CD4-positive, alpha-beta T cell (primary cell): ENCODE results near the gene ZNF775. TPM values are rescaled to one million over a fixed set of nuclear protein-coding genes. Genes with fewer than 3 reads are reported as not detected.

Experiments used
- ATAC-seq: fragments of 200-7000 bp; cut with Tn5 transposase; one replicate; pipeline ENCODE4 v1.10.0; 2022; ENCODE audit warnings: mild to moderate bottlenecking; ENCODE audit not compliant: poor library complexity
- CTCF ChIA-PET: fragments of 350-600 bp; sonication (Branson Sonifier 250); formaldehyde crosslinking; loops from one replicate; lab custom pipeline; 2021; ENCODE audit warnings: antibody characterized with exemption, inconsistent platforms; lab: Charles Lee
- POLR2A ChIA-PET: fragments of 350-600 bp; sonication (Branson Sonifier 250); formaldehyde crosslinking; loops from one replicate; lab custom pipeline; 2021; ENCODE audit warnings: antibody characterized with exemption, inconsistent platforms; lab: Charles Lee
- DNase-seq, 14 experiments: peaks; one replicate each; pipeline ENCODE4 v3.0.0-alpha.2; 2013 to 2020; ENCODE audit warnings: mixed read lengths in 2 of 14
- H3K27ac ChIP-seq, 2 donors: one replicate each; pipeline versions ENCODE4 v1.5.1 to v1.7.0; 2013; ENCODE audit warnings: low read length in 2 of 2, low read depth in 1 of 2, mild to moderate bottlenecking in 1 of 2
- H3K27me3 ChIP-seq, 2 experiments: 1 replicate in 1 of 2; 2 replicates in 1 of 2; pipeline versions ENCODE4 v1.6.1 to v1.7.0; 2013; ENCODE audit warnings: low read length in 2 of 2, control low read depth in 1 of 2, mild to moderate bottlenecking in 1 of 2, moderate library complexity in 1 of 2; ENCODE audit not compliant: insufficient read depth in 2 of 2, control insufficient read depth in 1 of 2
- H3K36me3 ChIP-seq: one replicate; pipeline ENCODE4 v1.6.1; 2013; ENCODE audit warnings: low read length, control low read depth; ENCODE audit not compliant: insufficient read depth
- H3K4me1 ChIP-seq: one replicate; pipeline ENCODE4 v1.6.1; 2013; ENCODE audit warnings: low read length, control low read depth; ENCODE audit not compliant: insufficient read depth
- H3K4me3 ChIP-seq: one replicate; pipeline ENCODE4 v1.5.1; 2013; ENCODE audit warnings: mild to moderate bottlenecking, low read length, moderate library complexity
- H3K9me3 ChIP-seq, 2 experiments: 1 replicate in 1 of 2; 2 replicates in 1 of 2; pipeline versions ENCODE4 v1.6.1 to v1.7.0; 2013; ENCODE audit warnings: low read length in 2 of 2, mild to moderate bottlenecking in 2 of 2, control low read depth in 1 of 2, moderate library complexity in 1 of 2; ENCODE audit not compliant: control insufficient read depth in 1 of 2, insufficient read depth in 1 of 2
- H3K27ac Mint-ChIP-seq: one replicate; pipeline ENCODE4 v1.8.0; 2020; ENCODE audit warnings: mixed read lengths
- H3K27me3 Mint-ChIP-seq: one replicate; pipeline ENCODE4 v1.8.0; 2021; ENCODE audit warnings: mixed read lengths
- H3K36me3 Mint-ChIP-seq: one replicate; pipeline ENCODE4 v1.8.0; 2021; ENCODE audit warnings: low read depth, mixed read lengths
- H3K4me1 Mint-ChIP-seq: one replicate; pipeline ENCODE4 v1.8.0; 2021; ENCODE audit warnings: low read depth, mixed read lengths
- H3K4me3 Mint-ChIP-seq: one replicate; pipeline ENCODE4 v1.8.0; 2020; ENCODE audit warnings: mild to moderate bottlenecking, mixed read lengths
- H3K9me3 Mint-ChIP-seq: one replicate; pipeline ENCODE4 v1.8.0; 2020; ENCODE audit warnings: mixed read lengths
- intact Hi-C, 2 experiments: fragments of 100-400 bp; cut with DNase I in 1 of 2; cut with micrococcal nuclease in 1 of 2; formaldehyde crosslinking; loops; one replicate each; pipeline versions ENCODE4 v1.15.1 to v1.9.0; 2023 to 2025; cut with DNase I, micrococcal nuclease
- total RNA-seq, 174 experiments: library from RNA in 2 of 174; stranded (reverse) in 2 of 174; gene quantifications; one replicate each; pipeline ENCODE4 v1.2.3 and lab custom pipeline; 2021 to 2026
- TF ChIP-seq, protein P1 (sequence below): fragments of 200-600 bp; IDR thresholded peaks from one replicate; pipeline ENCODE4 v1.8.0; 2022; ENCODE audit warnings: antibody characterized with exemption, mild to moderate bottlenecking

ZNF775 gene
- total RNA-seq, 2 experiments from 2014 or later = 0.38 to 0.45 TPM

DNA sequence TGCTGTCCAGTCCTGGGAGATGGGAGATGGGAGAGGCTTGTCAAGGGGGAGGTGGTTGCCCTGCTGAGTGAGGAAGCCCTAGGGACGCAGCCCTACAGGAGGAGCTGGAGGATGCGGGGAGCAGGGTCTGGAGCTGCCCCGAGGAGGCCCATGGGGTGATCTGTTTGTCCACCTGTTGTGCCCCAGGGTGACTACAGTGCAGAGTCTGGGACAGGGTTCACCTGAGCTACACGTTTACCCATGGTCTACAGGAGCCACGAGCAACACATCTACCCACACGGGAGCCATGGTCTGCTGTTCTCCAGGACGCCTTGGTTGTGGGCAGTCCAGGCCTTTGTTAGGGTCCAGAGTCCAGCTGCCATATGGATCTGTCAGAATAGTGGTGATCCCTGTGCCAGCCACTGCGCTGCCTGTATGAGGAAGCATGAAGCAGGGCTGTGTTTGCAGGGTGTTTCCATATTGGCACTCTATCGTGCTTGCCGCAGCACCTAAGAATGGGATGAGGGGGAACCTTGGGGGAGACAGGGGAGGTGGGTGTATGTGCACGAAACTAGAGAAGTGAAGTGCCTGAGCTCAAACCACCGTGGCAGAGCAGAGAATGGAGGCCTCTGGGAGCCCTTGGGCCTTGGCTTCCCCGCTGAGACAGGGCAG is 23.7 kb downstream of the ZNF775 start:
- Histone ChIP-seq H3K4me3 (no peak overlapping the region), H3K4me1 (peaks cover 34% of the 10 kb centered on the region), H3K27me3 (no peaks in the 10 kb centered on the region), H3K9me3 (no peaks in the 10 kb centered on the region), H3K27ac (no peak overlapping the region), H3K36me3 (peaks cover 3% of the 10 kb centered on the region)
- TF ChIP-seq, protein P1, sequence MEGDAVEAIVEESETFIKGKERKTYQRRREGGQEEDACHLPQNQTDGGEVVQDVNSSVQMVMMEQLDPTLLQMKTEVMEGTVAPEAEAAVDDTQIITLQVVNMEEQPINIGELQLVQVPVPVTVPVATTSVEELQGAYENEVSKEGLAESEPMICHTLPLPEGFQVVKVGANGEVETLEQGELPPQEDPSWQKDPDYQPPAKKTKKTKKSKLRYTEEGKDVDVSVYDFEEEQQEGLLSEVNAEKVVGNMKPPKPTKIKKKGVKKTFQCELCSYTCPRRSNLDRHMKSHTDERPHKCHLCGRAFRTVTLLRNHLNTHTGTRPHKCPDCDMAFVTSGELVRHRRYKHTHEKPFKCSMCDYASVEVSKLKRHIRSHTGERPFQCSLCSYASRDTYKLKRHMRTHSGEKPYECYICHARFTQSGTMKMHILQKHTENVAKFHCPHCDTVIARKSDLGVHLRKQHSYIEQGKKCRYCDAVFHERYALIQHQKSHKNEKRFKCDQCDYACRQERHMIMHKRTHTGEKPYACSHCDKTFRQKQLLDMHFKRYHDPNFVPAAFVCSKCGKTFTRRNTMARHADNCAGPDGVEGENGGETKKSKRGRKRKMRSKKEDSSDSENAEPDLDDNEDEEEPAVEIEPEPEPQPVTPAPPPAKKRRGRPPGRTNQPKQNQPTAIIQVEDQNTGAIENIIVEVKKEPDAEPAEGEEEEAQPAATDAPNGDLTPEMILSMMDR = no peak
- H3K4me3 Mint-ChIP-seq = peak overlapping the region; percentile 78
- ATAC-seq (no peak), DNase-seq (peak in 1 of 14 experiments; percentile 8)
- ChIA-PET CTCF (interaction anchor here (1.3 kb wide), 1 partner anchor 10 kb away, joined by 3 read pairs; no protein-coding TSS in a partner anchor), POLR2A (interaction anchor here (6.0 kb wide), 1 partner anchor 34 kb away, joined by 76 read pairs; the partner anchor contains the start of gene REPIN1)
- peaks cover 33% of the 10 kb centered on the region for H3K4me1 Mint-ChIP-seq
- H3K27me3 Mint-ChIP-seq = no peaks in the 10 kb centered on the region
- intact Hi-C loops = loop anchor here in 1 of 2 experiments (2.0 kb wide), 1 partner anchor 22 kb away; no protein-coding TSS in a partner anchor
- no peaks in the 10 kb centered on the region for H3K9me3 Mint-ChIP-seq
- H3K36me3 Mint-ChIP-seq = peaks cover 16% of the 10 kb centered on the region
- peak overlapping the region; percentile 82 for H3K27ac Mint-ChIP-seq

- Mint-ChIP-seq H3K27ac (peak overlapping the region; percentile 82), H3K4me3 (peak overlapping the region; percentile 78), H3K9me3 (no peaks in the 10 kb centered on the region), H3K36me3 (peaks cover 19% of the 10 kb centered on the region), H3K4me1 (peaks cover 33% of the 10 kb centered on the region), H3K27me3 (no peaks in the 10 kb centered on the region)
- H3K4me1 ChIP-seq = peaks cover 34% of the 10 kb centered on the region
- intact Hi-C loops = loop anchor here (2.0 kb wide), 3 partner anchors 23 to 47 kb away; partner anchors contain the start of gene REPIN1 (in 1 of the 2)
- CTCF ChIA-PET = interaction anchor here (0.7 to 4.4 kb wide), 4 partner anchors 36 to 313 kb away, joined by 3 to 30 read pairs (median 12); partner anchors contain the start of genes GIMAP1, GIMAP6 and REPIN1
- POLR2A ChIA-PET = interaction anchor here (1.2 to 6.0 kb wide), 3 partner anchors 16 to 105 kb away, joined by 3 to 76 read pairs (median 3); partner anchors contain the start of gene REPIN1
- no peak for ATAC-seq
- H3K27ac ChIP-seq = peak overlapping the region; percentile 88 to 89
- TF ChIP-seq, protein P1 = no peak
- H3K9me3 ChIP-seq = no peaks in the 10 kb centered on the region
- peaks cover 3% of the 10 kb centered on the region for H3K36me3 ChIP-seq
- no peaks in the 10 kb centered on the region for H3K27me3 ChIP-seq
- peak in 1 of 14 experiments; percentile 21 for DNase-seq
- peak overlapping the region; percentile 90 for H3K4me3 ChIP-seq
These were observed 24.4 kb downstream of the ZNF775 start for GRCh38 chr7:150403376-150404171.

- ChIA-PET POLR2A (interaction anchor here (0.7 to 6.0 kb wide), 4 partner anchors 15 to 104 kb away, joined by 3 to 76 read pairs (median 4); partner anchors contain the start of gene REPIN1), CTCF (interaction anchor here (0.7 to 4.4 kb wide), 6 partner anchors 37 to 312 kb away, joined by 3 to 30 read pairs (median 5); partner anchors contain the start of genes GIMAP1, GIMAP6 and REPIN1)
- peaks cover 26% of the 10 kb centered on the region for H3K36me3 Mint-ChIP-seq
- intact Hi-C loops = loop anchor here (2.0 kb wide), 2 partner anchors 35 to 47 kb away; partner anchors contain the start of gene REPIN1 (in 1 of the 2)
- H3K4me3 Mint-ChIP-seq = peak overlapping the region; percentile 73
- Histone ChIP-seq H3K36me3 (peaks cover 8% of the 10 kb centered on the region), H3K4me1 (peaks cover 34% of the 10 kb centered on the region), H3K4me3 (peak overlapping the region; percentile 90), H3K27me3 (no peaks in the 10 kb centered on the region), H3K9me3 (no peaks in the 10 kb centered on the region), H3K27ac (peak overlapping the region; percentile 88 to 89)
- ATAC-seq (no peak), DNase-seq (peak in 3 of 14 experiments; percentile 20 to 28 (median 22))
- H3K27ac Mint-ChIP-seq = peak overlapping the region; percentile 82
- H3K4me1 Mint-ChIP-seq = peaks cover 37% of the 10 kb centered on the region
- TF ChIP-seq, protein P1 = no peak
- H3K27me3 Mint-ChIP-seq = no peaks in the 10 kb centered on the region
- H3K9me3 Mint-ChIP-seq = no peaks in the 10 kb centered on the region
These were observed 25.2 kb downstream of the ZNF775 start for GRCh38 chr7:150404172-150404804.
